Testis (tissue), 3 donors: ENCODE results near the gene UBXN10. TPM values are rescaled to one million over a fixed set of nuclear protein-coding genes. Genes with fewer than 3 reads are reported as not detected.

Experiments used
- DNase-seq: peaks from one replicate; pipeline ENCODE4 v3.0.0-alpha.2; 2019
- H3K27ac ChIP-seq, 2 donors: fragments of 200-600 bp; sonication (generic); one replicate each; pipeline ENCODE4 v1.5.1; 2019
- H3K27me3 ChIP-seq: fragments of 200-600 bp; sonication (generic); one replicate; pipeline ENCODE4 v1.5.1; 2019
- H3K36me3 ChIP-seq: fragments of 200-600 bp; sonication (generic); one replicate; pipeline ENCODE4 v1.5.1; 2017; ENCODE audit warnings: low read depth; ENCODE audit errors: missing control alignments
- H3K4me1 ChIP-seq: fragments of 200-600 bp; sonication (generic); one replicate; pipeline ENCODE4 v1.5.1; 2019
- H3K4me3 ChIP-seq, 2 donors: fragments of 200-600 bp; sonication (generic); one replicate each; pipeline ENCODE4 v1.5.1; 2017 to 2019
- H3K9me3 ChIP-seq: fragments of 200-600 bp; sonication (generic); one replicate; pipeline ENCODE4 v1.5.1; 2017
- POLR2A ChIP-seq: fragments of 450-650 bp; IDR thresholded peaks from one replicate; pipeline ENCODE4 v1.6.1; 2017; ENCODE audit warnings: antibody characterized with exemption, mild to moderate bottlenecking, moderate library complexity
- WGBS, 2 donors: methylation state at CpG; one replicate each; pipeline ENCODE4 v1.1.5; 2018; 5-methylcytosine and 5-hydroxymethylcytosine counted together
- intact Hi-C: fragments of 100-400 bp; cut with DNase I; formaldehyde crosslinking; loops from one replicate; pipeline ENCODE4 v1.15.1; 2023; ENCODE audit warnings: low total_unique reads
- polyA plus RNA-seq: library from polyadenylated mRNA; stranded (reverse); fragments of 350-450 nt; fragmentation: Illumina TruSeq; extraction: RNeasy Lipid Tissue Mini Kit (QIAGEN cat#74804); gene quantifications from one replicate; pipeline ENCODE4 v1.2.3, GENCODE V29; 2014; ENCODE audit warnings: low read depth, low replicate concordance; ENCODE audit not compliant: insufficient read depth
- total RNA-seq, 2 donors: library from RNA; depleted of rRNA; stranded (reverse); fragments of >200 nt; gene quantifications; one replicate each; pipeline ENCODE4 v1.2.3, GENCODE V29; 2016
- TF ChIP-seq, protein P1 (sequence below), 3 experiments: fragments of 450-650 bp in 2 of 3; fragments of 200-600 bp in 1 of 3; sonication (generic) in 1 of 3; IDR thresholded peaks; one replicate each; pipeline ENCODE4 v1.5.1; 2016 to 2019; ENCODE audit warnings: antibody characterized with exemption in 3 of 3, mild to moderate bottlenecking in 2 of 3, moderate library complexity in 1 of 3

Gene UBXN10
- total and polyA plus RNA-seq, 3 donors from 2014 or later = 18.2 to 43.7 (median 23.7) TPM

DNA sequence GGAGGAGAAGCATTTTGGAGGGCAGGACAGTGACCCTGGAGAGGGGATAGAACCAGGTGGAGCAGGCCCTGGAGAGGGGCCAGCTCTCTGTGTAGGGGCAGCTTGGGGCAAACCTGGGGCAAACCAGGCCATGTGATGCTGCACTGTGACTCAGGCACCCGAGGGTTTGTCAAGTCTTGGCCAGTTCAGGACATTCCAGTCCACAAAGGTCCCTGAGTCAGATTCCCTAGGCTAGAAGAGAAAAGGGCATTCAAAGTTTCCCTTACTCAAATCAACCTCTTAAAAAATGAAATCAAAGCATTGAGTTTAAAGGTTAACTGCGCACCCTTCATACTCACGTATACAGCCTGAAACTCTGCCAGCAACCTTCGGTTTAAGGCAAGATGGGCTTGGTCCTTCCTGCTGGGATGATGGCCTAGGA lies 25.6 kb downstream of the UBXN10 start:
- intact Hi-C loops = no loop called here
- Histone ChIP-seq H3K27ac (peak overlapping the region in 1 of 2 donors; percentile 64), H3K4me1 (peaks cover 27% of the 10 kb centered on the region), H3K4me3 (no peak overlapping the region), H3K36me3 (no peaks in the 10 kb centered on the region), H3K9me3 (no peaks in the 10 kb centered on the region), H3K27me3 (no peaks in the 10 kb centered on the region)
- 52 to 53% methylated on average over 4 of the region's 4 CpGs for WGBS, 2 donors
- TF ChIP-seq, protein P1, sequence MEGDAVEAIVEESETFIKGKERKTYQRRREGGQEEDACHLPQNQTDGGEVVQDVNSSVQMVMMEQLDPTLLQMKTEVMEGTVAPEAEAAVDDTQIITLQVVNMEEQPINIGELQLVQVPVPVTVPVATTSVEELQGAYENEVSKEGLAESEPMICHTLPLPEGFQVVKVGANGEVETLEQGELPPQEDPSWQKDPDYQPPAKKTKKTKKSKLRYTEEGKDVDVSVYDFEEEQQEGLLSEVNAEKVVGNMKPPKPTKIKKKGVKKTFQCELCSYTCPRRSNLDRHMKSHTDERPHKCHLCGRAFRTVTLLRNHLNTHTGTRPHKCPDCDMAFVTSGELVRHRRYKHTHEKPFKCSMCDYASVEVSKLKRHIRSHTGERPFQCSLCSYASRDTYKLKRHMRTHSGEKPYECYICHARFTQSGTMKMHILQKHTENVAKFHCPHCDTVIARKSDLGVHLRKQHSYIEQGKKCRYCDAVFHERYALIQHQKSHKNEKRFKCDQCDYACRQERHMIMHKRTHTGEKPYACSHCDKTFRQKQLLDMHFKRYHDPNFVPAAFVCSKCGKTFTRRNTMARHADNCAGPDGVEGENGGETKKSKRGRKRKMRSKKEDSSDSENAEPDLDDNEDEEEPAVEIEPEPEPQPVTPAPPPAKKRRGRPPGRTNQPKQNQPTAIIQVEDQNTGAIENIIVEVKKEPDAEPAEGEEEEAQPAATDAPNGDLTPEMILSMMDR (IDR thresholded peaks at IDR 0.05) = no peak
- no peak for TF ChIP-seq POLR2A
- DNase-seq = no peak

DNA sequence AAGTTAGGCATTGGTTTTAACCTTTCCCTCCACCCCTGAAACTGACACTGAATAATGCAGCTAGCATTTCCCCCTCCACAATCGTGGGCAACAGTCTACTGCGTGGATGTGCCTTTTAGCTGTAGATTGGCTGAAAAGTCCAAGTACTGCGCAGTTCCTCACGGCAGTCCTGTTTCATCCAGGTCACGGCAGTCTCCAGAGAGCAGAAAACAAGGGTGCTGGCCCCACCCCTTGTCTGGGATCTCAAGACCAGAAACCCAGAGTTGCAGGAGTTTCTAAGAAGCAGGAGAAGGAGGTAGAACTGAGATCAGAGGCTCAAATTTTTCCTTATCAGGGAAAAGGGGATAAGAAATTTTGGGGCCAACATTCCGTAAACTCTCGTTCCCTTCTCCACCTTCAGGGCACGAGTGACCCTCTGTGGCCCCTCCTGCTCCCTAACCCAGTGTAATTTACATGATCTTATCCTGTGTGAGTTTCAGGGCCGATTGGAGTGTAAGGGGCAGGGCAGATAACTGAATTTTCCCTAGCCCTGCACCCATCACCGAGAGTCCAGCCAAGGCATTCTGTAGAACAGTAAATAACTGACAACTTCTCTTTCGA lies 26.3 kb downstream of the UBXN10 start:
- no peak for DNase-seq
- Histone ChIP-seq H3K9me3 (no peaks in the 10 kb centered on the region), H3K36me3 (no peaks in the 10 kb centered on the region), H3K4me3 (no peak overlapping the region), H3K4me1 (peaks cover 27% of the 10 kb centered on the region), H3K27ac (no peak overlapping the region), H3K27me3 (no peaks in the 10 kb centered on the region)
- intact Hi-C loops = no loop called here
- WGBS, 2 donors = 55 to 65% methylated on average over 11 of the region's 11 CpGs
- TF ChIP-seq, protein P1 (IDR thresholded peaks at IDR 0.05) = no peak
- no peak for TF ChIP-seq POLR2A

DNA sequence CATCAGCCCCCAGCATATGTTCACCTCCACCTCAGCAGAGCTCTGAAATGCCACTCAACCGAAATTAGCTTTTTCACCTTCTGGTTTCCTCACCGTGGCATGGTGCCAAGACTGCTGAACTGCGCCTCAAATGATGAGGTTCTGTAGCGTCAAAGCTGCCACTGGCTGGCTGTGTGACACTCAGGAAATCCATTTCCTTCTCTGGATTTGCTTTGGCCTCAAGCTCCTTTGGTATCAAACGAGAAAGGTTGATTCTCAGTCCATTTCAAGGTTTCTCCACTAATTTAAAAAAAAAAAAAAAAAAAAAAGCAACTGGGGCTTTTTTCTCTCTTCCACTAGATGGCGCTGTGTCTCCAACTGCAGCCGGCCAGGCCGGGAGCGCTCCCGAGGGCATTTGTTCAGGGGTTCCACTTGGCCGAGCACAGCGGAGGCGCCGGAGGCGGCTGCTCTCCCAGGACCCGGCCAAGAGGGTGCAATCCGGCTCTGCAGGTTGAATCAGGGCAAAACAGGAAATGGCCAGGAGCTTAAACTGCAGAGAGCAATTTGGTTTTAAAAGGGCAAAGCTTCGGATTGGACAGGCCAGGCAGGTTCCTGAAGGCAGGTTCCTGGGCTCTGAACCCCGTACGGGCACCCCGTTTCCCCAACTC lies 26.9 kb downstream of the UBXN10 start:
- no peaks in the 10 kb centered on the region for H3K9me3 ChIP-seq
- H3K36me3 ChIP-seq = no peaks in the 10 kb centered on the region
- 6% methylated on average over 17 to 21 of the region's 21 CpGs for WGBS, 2 donors
- H3K27ac ChIP-seq = no peak overlapping the region
- peaks cover 27% of the 10 kb centered on the region for H3K4me1 ChIP-seq
- peak; percentile 79 for DNase-seq
- intact Hi-C loops = no loop called here
- no peaks in the 10 kb centered on the region for H3K27me3 ChIP-seq
- TF ChIP-seq, protein P1 (IDR thresholded peaks at IDR 0.05) = peak; percentile 35 to 80 (median 44)
- no peak for TF ChIP-seq POLR2A
- H3K4me3 ChIP-seq = peak overlapping the region in 1 of 2 donors; percentile 14

DNA sequence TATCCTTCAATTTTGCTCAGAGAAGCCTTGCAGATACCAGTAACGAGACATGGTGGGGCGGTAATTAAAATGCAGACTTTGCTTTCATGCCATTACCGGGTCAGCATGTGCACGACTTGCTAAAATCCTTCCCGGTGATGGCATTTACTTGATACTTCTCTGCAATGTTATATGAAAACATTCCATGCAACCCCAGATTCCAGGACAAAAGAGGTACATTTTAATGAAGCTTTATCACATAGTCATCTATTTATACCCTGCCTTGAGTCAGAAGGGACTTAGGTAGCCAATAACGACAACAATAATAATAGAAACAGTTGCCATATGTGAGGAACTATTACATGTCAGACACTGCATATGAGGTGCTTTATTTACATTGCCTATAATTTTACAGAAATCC lies 29.8 kb downstream of the UBXN10 start:
- no peak for TF ChIP-seq POLR2A
- TF ChIP-seq, protein P1 (IDR thresholded peaks at IDR 0.05) = no peak
- peaks cover 29% of the 10 kb centered on the region for H3K4me1 ChIP-seq
- H3K27ac ChIP-seq = no peak overlapping the region
- H3K36me3 ChIP-seq = no peaks in the 10 kb centered on the region
- H3K4me3 ChIP-seq = no peak overlapping the region
- no peaks in the 10 kb centered on the region for H3K9me3 ChIP-seq
- no peaks in the 10 kb centered on the region for H3K27me3 ChIP-seq
- intact Hi-C loops = no loop called here
- 68 to 77% methylated on average over 6 of the region's 6 CpGs for WGBS, 2 donors
- no peak for DNase-seq
